Measurements from ENCODE around the gene RNF222.

GRCh38 chr17:8393470-8394231, 4.0 kb downstream of the RNF222 start:
- TF ChIP-seq, protein P1, sequence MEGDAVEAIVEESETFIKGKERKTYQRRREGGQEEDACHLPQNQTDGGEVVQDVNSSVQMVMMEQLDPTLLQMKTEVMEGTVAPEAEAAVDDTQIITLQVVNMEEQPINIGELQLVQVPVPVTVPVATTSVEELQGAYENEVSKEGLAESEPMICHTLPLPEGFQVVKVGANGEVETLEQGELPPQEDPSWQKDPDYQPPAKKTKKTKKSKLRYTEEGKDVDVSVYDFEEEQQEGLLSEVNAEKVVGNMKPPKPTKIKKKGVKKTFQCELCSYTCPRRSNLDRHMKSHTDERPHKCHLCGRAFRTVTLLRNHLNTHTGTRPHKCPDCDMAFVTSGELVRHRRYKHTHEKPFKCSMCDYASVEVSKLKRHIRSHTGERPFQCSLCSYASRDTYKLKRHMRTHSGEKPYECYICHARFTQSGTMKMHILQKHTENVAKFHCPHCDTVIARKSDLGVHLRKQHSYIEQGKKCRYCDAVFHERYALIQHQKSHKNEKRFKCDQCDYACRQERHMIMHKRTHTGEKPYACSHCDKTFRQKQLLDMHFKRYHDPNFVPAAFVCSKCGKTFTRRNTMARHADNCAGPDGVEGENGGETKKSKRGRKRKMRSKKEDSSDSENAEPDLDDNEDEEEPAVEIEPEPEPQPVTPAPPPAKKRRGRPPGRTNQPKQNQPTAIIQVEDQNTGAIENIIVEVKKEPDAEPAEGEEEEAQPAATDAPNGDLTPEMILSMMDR (IDR thresholded peaks at IDR 0.05): no peak
- no peak for TF ChIP-seq POLR2A (IDR thresholded peaks at IDR 0.05)
